Osteoblast (primary cell): ENCODE measurements around the gene MYMK. TPM values are rescaled to one million over a fixed set of nuclear protein-coding genes. Genes with fewer than 3 reads are reported as not detected.

Experiments
- DNase-seq: peaks from one replicate; pipeline ENCODE4 v3.0.0; 2011; ENCODE audit warnings: low spot score, mixed read lengths; ENCODE audit not compliant: insufficient read length; ENCODE audit errors: missing footprints
- H2AFZ ChIP-seq: 2 replicates; pipeline ENCODE4 v1.6.0; 2011; ENCODE audit warnings: mild to moderate bottlenecking, low read length
- H3K27ac ChIP-seq: 2 replicates; pipeline ENCODE4 v1.5.1; 2011; ENCODE audit warnings: mild to moderate bottlenecking, low read depth, low read length, moderate library complexity
- H3K27me3 ChIP-seq: 2 replicates; pipeline ENCODE4 v1.6.0; 2012; ENCODE audit warnings: mild to moderate bottlenecking, control low read depth, inconsistent platforms, low read length, moderate library complexity; ENCODE audit not compliant: insufficient read depth
- H3K36me3 ChIP-seq: 2 replicates; pipeline ENCODE4 v1.5.1; 2011; ENCODE audit warnings: mild to moderate bottlenecking, low read length, control low read depth, moderate library complexity; ENCODE audit not compliant: insufficient read depth
- H3K4me1 ChIP-seq: 2 replicates; pipeline ENCODE4 v1.5.1; 2011; ENCODE audit warnings: mild to moderate bottlenecking, low read length, control low read depth, moderate library complexity; ENCODE audit not compliant: insufficient read depth
- H3K4me2 ChIP-seq: 2 replicates; pipeline ENCODE4 v1.6.0; 2011; ENCODE audit warnings: mild to moderate bottlenecking, low read length; ENCODE audit not compliant: insufficient read depth
- H3K4me3 ChIP-seq: fragments of 200-600 bp; sonication (generic); 3 replicates; pipeline ENCODE4 v1.5.1; 2012; ENCODE audit warnings: mild to moderate bottlenecking, low read length, inconsistent platforms; ENCODE audit not compliant: insufficient read depth
- H3K79me2 ChIP-seq: 2 replicates; pipeline ENCODE4 v1.6.0; 2012; ENCODE audit warnings: mild to moderate bottlenecking, low read length, control low read depth, inconsistent platforms; ENCODE audit not compliant: insufficient read depth
- H3K9me3 ChIP-seq: 2 replicates; pipeline ENCODE4 v1.5.1; 2011; ENCODE audit warnings: low read depth, low read length, control low read depth
- H4K20me1 ChIP-seq: 2 replicates; pipeline ENCODE4 v1.6.0; 2012; ENCODE audit warnings: mild to moderate bottlenecking, low read length, control low read depth; ENCODE audit not compliant: insufficient read depth
- total RNA-seq: library from RNA; depleted of rRNA; stranded (reverse); fragments of >200 nt; gene quantifications from 2 replicates; pipeline ENCODE4 v1.2.3, GENCODE V29; 2012
- TF ChIP-seq, protein P1 (sequence below): IDR thresholded peaks from 2 replicates; pipeline ENCODE4 v1.5.1; 2011; ENCODE audit warnings: mild to moderate bottlenecking, low read depth, low read length, moderate library complexity; ENCODE audit errors: extremely low read depth

MYMK gene
- total RNA-seq, 1 donor, result not detected

DNA sequence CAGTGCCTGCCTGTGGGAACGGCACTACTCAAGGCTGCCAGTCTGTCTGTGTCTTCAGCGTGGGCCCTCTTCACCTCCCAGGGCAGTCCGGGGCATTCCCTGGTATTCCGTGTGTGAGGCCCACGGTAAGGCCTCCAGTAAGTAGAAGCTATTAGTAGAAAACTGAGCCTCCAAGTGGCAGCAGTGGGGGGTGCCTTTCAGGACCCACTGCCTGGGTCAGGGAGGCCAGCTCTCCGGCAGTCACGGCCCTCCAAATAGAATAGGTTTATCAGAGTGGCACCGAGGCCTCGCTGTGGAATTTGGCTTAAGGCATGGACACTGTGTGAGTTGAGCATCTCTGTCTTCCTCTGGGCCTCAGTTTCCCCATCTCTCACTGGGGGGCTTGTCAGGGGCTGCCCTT lies 32.8 kb upstream of the MYMK start:
- Histone ChIP-seq H3K4me3 (no peak overlapping the region), H3K4me1 (peaks cover 11% of the 10 kb centered on the region), H2AFZ (no peak overlapping the region), H3K27me3 (no peaks in the 10 kb centered on the region), H3K79me2 (no peaks in the 10 kb centered on the region), H3K4me2 (no peak overlapping the region), H3K36me3 (no peaks in the 10 kb centered on the region), H3K9me3 (no peaks in the 10 kb centered on the region), H3K27ac (no peak overlapping the region), H4K20me1 (no peaks in the 10 kb centered on the region)
- DNase-seq, result no peak
- TF ChIP-seq, protein P1, sequence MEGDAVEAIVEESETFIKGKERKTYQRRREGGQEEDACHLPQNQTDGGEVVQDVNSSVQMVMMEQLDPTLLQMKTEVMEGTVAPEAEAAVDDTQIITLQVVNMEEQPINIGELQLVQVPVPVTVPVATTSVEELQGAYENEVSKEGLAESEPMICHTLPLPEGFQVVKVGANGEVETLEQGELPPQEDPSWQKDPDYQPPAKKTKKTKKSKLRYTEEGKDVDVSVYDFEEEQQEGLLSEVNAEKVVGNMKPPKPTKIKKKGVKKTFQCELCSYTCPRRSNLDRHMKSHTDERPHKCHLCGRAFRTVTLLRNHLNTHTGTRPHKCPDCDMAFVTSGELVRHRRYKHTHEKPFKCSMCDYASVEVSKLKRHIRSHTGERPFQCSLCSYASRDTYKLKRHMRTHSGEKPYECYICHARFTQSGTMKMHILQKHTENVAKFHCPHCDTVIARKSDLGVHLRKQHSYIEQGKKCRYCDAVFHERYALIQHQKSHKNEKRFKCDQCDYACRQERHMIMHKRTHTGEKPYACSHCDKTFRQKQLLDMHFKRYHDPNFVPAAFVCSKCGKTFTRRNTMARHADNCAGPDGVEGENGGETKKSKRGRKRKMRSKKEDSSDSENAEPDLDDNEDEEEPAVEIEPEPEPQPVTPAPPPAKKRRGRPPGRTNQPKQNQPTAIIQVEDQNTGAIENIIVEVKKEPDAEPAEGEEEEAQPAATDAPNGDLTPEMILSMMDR, result no peak

DNA sequence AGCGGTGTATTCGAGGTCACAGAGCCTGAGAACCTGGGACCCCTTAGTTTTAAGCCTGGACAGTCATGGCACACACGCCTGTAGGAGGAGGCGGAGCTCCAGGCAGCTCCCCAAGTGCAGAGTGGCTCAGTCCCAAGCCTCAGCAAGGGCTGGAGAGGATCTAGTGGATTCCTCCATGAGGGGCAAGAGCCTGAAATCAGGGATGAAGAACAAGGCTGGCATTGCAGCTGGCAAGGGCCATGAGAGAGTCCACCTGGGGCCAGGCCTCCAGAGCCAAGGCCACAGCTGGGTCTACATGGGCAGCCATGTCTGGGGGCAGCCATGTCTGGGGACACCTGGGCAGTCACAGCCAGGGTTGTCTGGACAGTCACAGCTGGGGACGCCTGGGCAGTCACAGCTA lies 31.6 kb upstream of the MYMK start:
- Histone ChIP-seq H3K27me3 (no peaks in the 10 kb centered on the region), H2AFZ (no peak overlapping the region), H3K79me2 (no peaks in the 10 kb centered on the region), H3K27ac (no peak overlapping the region), H3K4me3 (no peak overlapping the region), H3K9me3 (no peaks in the 10 kb centered on the region), H3K36me3 (no peaks in the 10 kb centered on the region), H4K20me1 (no peaks in the 10 kb centered on the region), H3K4me1 (peaks cover 11% of the 10 kb centered on the region), H3K4me2 (no peak overlapping the region)
- TF ChIP-seq, protein P1, result no peak
- DNase-seq, result peak; percentile 92

DNA sequence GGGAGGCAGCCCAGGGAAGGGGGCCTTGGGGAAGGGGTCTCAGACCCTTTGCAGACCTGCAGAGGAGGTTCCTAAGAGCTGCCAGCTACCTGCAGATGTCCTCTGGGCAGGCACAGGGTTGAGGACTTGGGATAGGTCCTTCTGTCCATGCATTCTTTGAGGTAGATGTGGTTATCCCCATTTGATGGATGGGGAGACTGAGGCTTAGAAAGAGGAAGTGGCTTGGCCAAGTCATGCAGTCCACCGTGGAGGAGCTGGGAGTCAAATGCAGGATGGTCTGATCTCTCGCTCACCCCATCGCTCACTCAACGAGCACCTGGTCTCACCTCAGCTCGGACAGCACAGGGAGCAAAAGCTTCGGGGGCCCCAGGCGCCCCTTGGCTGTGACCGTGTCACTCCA lies 30.0 kb upstream of the MYMK start:
- TF ChIP-seq, protein P1, result no peak
- Histone ChIP-seq H3K36me3 (no peaks in the 10 kb centered on the region), H3K4me1 (peaks cover 7% of the 10 kb centered on the region), H3K4me2 (no peak overlapping the region), H3K27me3 (no peaks in the 10 kb centered on the region), H3K27ac (no peak overlapping the region), H3K4me3 (no peak overlapping the region), H2AFZ (no peak overlapping the region), H4K20me1 (no peaks in the 10 kb centered on the region), H3K9me3 (no peaks in the 10 kb centered on the region), H3K79me2 (no peaks in the 10 kb centered on the region)
- DNase-seq, result no peak

DNA sequence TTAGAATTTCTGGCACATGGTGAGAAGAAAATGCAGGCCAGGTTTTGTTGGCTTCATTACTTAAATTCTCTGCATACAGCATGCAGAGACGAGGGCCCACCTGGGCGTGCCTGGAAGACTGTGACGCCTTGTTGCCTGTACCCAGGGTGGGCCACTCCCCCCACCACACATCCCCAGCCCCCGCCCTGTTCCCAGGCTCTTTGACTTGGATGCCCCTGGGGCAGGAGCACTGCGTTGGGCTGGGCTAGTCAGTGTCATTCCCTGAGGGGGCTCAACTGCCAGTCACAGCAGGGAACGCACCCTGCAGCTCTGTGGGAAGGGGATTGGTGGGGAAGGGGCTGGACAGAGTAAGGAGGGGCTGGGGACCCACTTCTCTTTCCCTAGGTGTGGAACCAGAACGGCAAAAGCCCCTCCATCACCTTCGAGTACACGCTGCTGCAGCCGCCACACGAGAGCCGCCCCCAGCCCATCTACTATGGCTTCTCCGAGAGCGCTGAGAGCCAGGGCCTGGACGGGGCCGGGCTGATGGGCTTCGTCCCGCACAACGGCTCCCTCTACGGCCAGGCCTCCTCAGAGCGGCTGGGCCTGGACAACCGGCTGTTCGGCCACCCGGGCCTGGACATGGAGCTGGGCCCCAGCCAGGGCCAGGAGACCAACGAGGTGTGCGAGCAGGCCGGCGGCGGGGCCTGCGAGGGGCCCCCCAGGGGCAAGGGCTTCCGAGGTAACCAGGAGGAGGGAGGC lies 29.4 kb upstream of the MYMK start:
- H3K79me2 ChIP-seq, result no peaks in the 10 kb centered on the region
- no peak for DNase-seq

More for the DNA sequence above, 29.4 kb upstream of the MYMK start:
- no peaks in the 10 kb centered on the region for H3K27me3 ChIP-seq
- no peak overlapping the region for H3K4me3 ChIP-seq
- H2AFZ ChIP-seq, result no peak overlapping the region
- H3K36me3 ChIP-seq, result no peaks in the 10 kb centered on the region
- TF ChIP-seq, protein P1, result no peak
- no peak overlapping the region for H3K27ac ChIP-seq
- no peak overlapping the region for H3K4me2 ChIP-seq
- H3K4me1 ChIP-seq, result peaks cover 7% of the 10 kb centered on the region
- no peaks in the 10 kb centered on the region for H4K20me1 ChIP-seq
- H3K9me3 ChIP-seq, result no peaks in the 10 kb centered on the region
